GM12864 (cell line): ENCODE data around the gene CTSA.
A peak's percentile ranks its signal among the peaks of the same experiment; 100 is the strongest.

Experiments used
- DNase-seq: peaks from one replicate; pipeline ENCODE4 v3.0.0-alpha.2; 2011; ENCODE audit warnings: low read depth
- H3K4me3 ChIP-seq: 2 replicates; pipeline ENCODE4 v1.5.1; 2011; ENCODE audit warnings: mild to moderate bottlenecking, low read depth, low read length, control low read depth
- CTCF ChIP-seq: IDR thresholded peaks from 2 replicates; pipeline ENCODE4 v1.5.1; 2011; ENCODE audit warnings: low read depth, mild to moderate bottlenecking, moderate library complexity, low read length, control low read depth, inconsistent platforms; ENCODE audit errors: missing control alignments

Gene CTSA

GRCh38 chr20:45880988-45881788 is 9.9 kb upstream of the CTSA start, which contains the start of gene ZSWIM1:
Gene ZSWIM1, plus strand, starts transcription at chr20:45881227. Its CDS starts 1,366 bp downstream, at chr20:45882593.
- DNase-seq = peak; percentile 99
- no peak for TF ChIP-seq CTCF
- H3K4me3 ChIP-seq = peak within 1 kb of the TSS; percentile 88

- TF ChIP-seq CTCF = no peak
- DNase-seq = no peak
- no peak overlapping the region for H3K4me3 ChIP-seq
Observed at GRCh38 chr20:45882469-45883099, 8.6 kb upstream of the CTSA start.

- DNase-seq = no peak
- no peak for TF ChIP-seq CTCF
- H3K4me3 ChIP-seq = no peak overlapping the region
Observed at GRCh38 chr20:45883100-45883469, 8.1 kb upstream of the CTSA start.

- no peak for TF ChIP-seq CTCF
- DNase-seq = no peak
- no peak overlapping the region for H3K4me3 ChIP-seq
Observed at GRCh38 chr20:45886590-45887345, 4.4 kb upstream of the CTSA start.

GRCh38 chr20:45887346-45887715 is 3.8 kb upstream of the CTSA start, which contains the start of gene SPATA25:
Gene SPATA25, minus strand, starts transcription at chr20:45887622. Its CDS starts 32 bp downstream, at chr20:45887590.
- DNase-seq = no peak
- TF ChIP-seq CTCF = no peak
- H3K4me3 ChIP-seq = no peak within 1 kb of the TSS

GRCh38 chr20:45888681-45889080 is 2.5 kb upstream of the CTSA start:
- no peak for TF ChIP-seq CTCF
- no peak for DNase-seq
- no peak overlapping the region for H3K4me3 ChIP-seq
